HepG2 (cell line): ENCODE measurements around the gene PIF1. TPM values are rescaled to one million over a fixed set of nuclear protein-coding genes. Genes with fewer than 3 reads are reported as not detected.
A peak's percentile ranks its signal among the peaks of the same experiment; 100 is the strongest.

Experiments used
- HNF1A ChIP-seq, 2 experiments: sonication (generic) in 1 of 2; formaldehyde crosslinking in 1 of 2; IDR thresholded peaks; 2 replicates each; pipeline versions ENCODE4 v1.4.0 to v1.6.1; 2016 to 2020; ENCODE audit warnings: borderline replicate concordance in 1 of 2, low read depth in 1 of 2, mild to moderate bottlenecking in 1 of 2, missing genetic modification reagents in 1 of 2
- MAZ ChIP-seq, 2 experiments: sonication (generic) in 1 of 2; formaldehyde crosslinking in 1 of 2; IDR thresholded peaks; 2 replicates each; pipeline versions ENCODE4 v1.5.0 to v1.6.1; 2012 to 2020; ENCODE audit warnings: low read depth in 2 of 2, mild to moderate bottlenecking in 2 of 2, borderline replicate concordance in 1 of 2, improper control_type of control experiment in 1 of 2, low read length in 1 of 2, missing genetic modification reagents in 1 of 2, moderate library complexity in 1 of 2
- MXD3 ChIP-seq: IDR thresholded peaks from 2 replicates; pipeline ENCODE4 v1.6.1; 2016; ENCODE audit warnings: mild to moderate bottlenecking, missing biosample characterization, missing genetic modification reagents
- MYC ChIP-seq: sonication (generic); formaldehyde crosslinking; IDR thresholded peaks from 2 replicates; pipeline ENCODE4 v1.9.0; 2021; ENCODE audit warnings: missing genetic modification reagents, borderline replicate concordance
- NAIF1 ChIP-seq: sonication (generic); formaldehyde crosslinking; IDR thresholded peaks from 2 replicates; pipeline ENCODE4 v1.5.0; 2020; ENCODE audit warnings: mild to moderate bottlenecking, missing genetic modification reagents, borderline replicate concordance
- NFAT5 ChIP-seq: sonication (generic); formaldehyde crosslinking; IDR thresholded peaks from 2 replicates; pipeline ENCODE4 v1.4.0; 2020; ENCODE audit warnings: missing genetic modification reagents
- NFKB2 ChIP-seq: sonication (generic); formaldehyde crosslinking; IDR thresholded peaks from 2 replicates; pipeline ENCODE4 v1.4.0; 2020; ENCODE audit warnings: missing genetic modification reagents, borderline replicate concordance
- PHF8 ChIP-seq: sonication (generic); formaldehyde crosslinking; IDR thresholded peaks from 2 replicates; pipeline ENCODE4 v1.5.0; 2020; ENCODE audit warnings: missing genetic modification reagents
- SNAPC4 ChIP-seq: sonication (generic); formaldehyde crosslinking; IDR thresholded peaks from 2 replicates; pipeline ENCODE4 v1.4.0; 2020; ENCODE audit warnings: mild to moderate bottlenecking, missing genetic modification reagents
- ZNF441 ChIP-seq: sonication (generic); formaldehyde crosslinking; IDR thresholded peaks from 2 replicates; pipeline ENCODE4 v1.7.0; 2021; ENCODE audit warnings: missing genetic modification reagents, borderline replicate concordance
- ZNF569 ChIP-seq: sonication (generic); formaldehyde crosslinking; IDR thresholded peaks from 2 replicates; pipeline ENCODE4 v1.5.0; 2020; ENCODE audit warnings: mild to moderate bottlenecking, missing genetic modification reagents, moderate library complexity, borderline replicate concordance
- polyA plus RNA-seq, 8 experiments: library from polyadenylated mRNA; depleted of rRNA in 3 of 8; stranded (reverse) in 7 of 8; unstranded in 1 of 8; fragments of >200 nt; fragmentation: Illumina TruSeq in 4 of 8; extraction: Trizol in 4 of 8; gene quantifications; 2 replicates each; pipeline versions ENCODE4 v1.2.1 to v1.2.3, GENCODE V29; 2011 to 2016; ENCODE audit warnings: low read depth in 4 of 8, missing spikeins in 1 of 8, mixed read lengths in 1 of 8; ENCODE audit not compliant: insufficient read depth in 1 of 8
- total RNA-seq, 5 experiments: library from RNA; depleted of rRNA; stranded (reverse); fragments of >200 nt; fragmentation: Illumina TruSeq; extraction: Trizol; gene quantifications; 2 replicates each; pipeline ENCODE4 v1.2.3, GENCODE V29; 2016; ENCODE audit warnings: low read depth in 1 of 5

Gene PIF1
- total and polyA plus RNA-seq, 2 of the 13 experiments (the other 11 are each of a cell fraction or from before 2014, with no cell fraction given) = 18.5 to 19.7 TPM

- TF ChIP-seq SNAPC4 (CRISPR knock-in tag) = no peak
- TF ChIP-seq PHF8 (CRISPR knock-in tag) = peak; percentile 56
- TF ChIP-seq NAIF1 (CRISPR knock-in tag) = 0 out of 2 replicates have a peak, but pooled peaks have one; percentile 26
- no peak for TF ChIP-seq NFAT5 (CRISPR knock-in tag)
- TF ChIP-seq MXD3 (CRISPR knock-in tag) = 0 out of 2 replicates have a peak, but pooled peaks have one; percentile 19
- TF ChIP-seq MAZ (IDR thresholded peaks at IDR 0.05; ENCODE audit: borderline replicate concordance, low read depth, low read length) = peak; percentile 77; the same call in 1 of the 2 replicates
- TF ChIP-seq MAZ (CRISPR knock-in tag; IDR thresholded peaks at IDR 0.05; ENCODE audit: low read depth) = peak; percentile 79
- no peak for TF ChIP-seq HNF1A (IDR thresholded peaks at IDR 0.05; ENCODE audit: low read depth)
- no peak for TF ChIP-seq HNF1A (CRISPR knock-in tag; IDR thresholded peaks at IDR 0.05; ENCODE audit: borderline replicate concordance)
- peak; percentile 28; the same call in 1 of the 2 replicates for TF ChIP-seq NFKB2
- TF ChIP-seq MYC (CRISPR knock-in tag) = 0 out of 2 replicates have a peak, but pooled peaks have one; percentile 30
- TF ChIP-seq ZNF569 (CRISPR knock-in tag) = no peak
- TF ChIP-seq ZNF441 (CRISPR knock-in tag) = peak; percentile 22; the same call in 1 of the 2 replicates
Measured at GRCh38 chr15:64841344-64842095, 16.1 kb upstream of the PIF1 start, which contains the start of gene PLEKHO2 (continued).
